H9 (cell line): ENCODE measurements around the gene EML5. TPM values are rescaled to one million over a fixed set of nuclear protein-coding genes. Genes with fewer than 3 reads are reported as not detected.

Source experiments
- DNase-seq: peaks from one replicate; pipeline ENCODE4 v3.0.0-alpha.2; 2017
- H2AFZ ChIP-seq: one replicate; pipeline ENCODE4 v1.6.1; 2013; ENCODE audit warnings: mild to moderate bottlenecking, low read length, control low read depth, moderate library complexity
- H2AK5ac ChIP-seq: 2 replicates; pipeline ENCODE4 v1.6.1; 2013; ENCODE audit warnings: low read length, control low read depth, mixed read lengths; ENCODE audit not compliant: insufficient read length
- H2BK120ac ChIP-seq: one replicate; pipeline ENCODE4 v1.6.1; 2013; ENCODE audit warnings: low read depth, mild to moderate bottlenecking, low read length, control low read depth, inconsistent platforms; ENCODE audit not compliant: poor library complexity, severe bottlenecking
- H2BK12ac ChIP-seq: 2 replicates; pipeline ENCODE4 v1.6.1; 2013; ENCODE audit warnings: low read length, control low read depth, mixed read lengths, low read depth; ENCODE audit not compliant: insufficient read length
- H2BK15ac ChIP-seq: 2 replicates; pipeline ENCODE4 v1.6.1; 2013; ENCODE audit warnings: low read depth, low read length, control low read depth
- H2BK20ac ChIP-seq: one replicate; pipeline ENCODE4 v1.6.1; 2013; ENCODE audit warnings: low read depth, mild to moderate bottlenecking, low read length, control low read depth, inconsistent platforms; ENCODE audit not compliant: poor library complexity, severe bottlenecking
- H2BK5ac ChIP-seq: 2 replicates; pipeline ENCODE4 v1.6.1; 2013; ENCODE audit warnings: low read length, control low read depth, mixed read lengths; ENCODE audit not compliant: insufficient read length
- H3K14ac ChIP-seq: 2 replicates; pipeline ENCODE4 v1.6.1; 2013; ENCODE audit warnings: low read length, control low read depth; ENCODE audit not compliant: insufficient read depth
- H3K18ac ChIP-seq: 2 replicates; pipeline ENCODE4 v1.6.1; 2013; ENCODE audit warnings: low read depth, mild to moderate bottlenecking, mixed read lengths, low read length, control low read depth; ENCODE audit not compliant: insufficient read length
- H3K23ac ChIP-seq: 2 replicates; pipeline ENCODE4 v1.6.1; 2013; ENCODE audit warnings: low read length, control low read depth, mixed read lengths, low read depth; ENCODE audit not compliant: insufficient read length
- H3K23me2 ChIP-seq: 2 replicates; pipeline ENCODE4 v1.6.1; 2013; ENCODE audit warnings: low read depth, mild to moderate bottlenecking, mixed read lengths, low read length, control low read depth; ENCODE audit not compliant: insufficient read length, poor library complexity, severe bottlenecking
- H3K27ac ChIP-seq: 2 replicates; pipeline ENCODE4 v1.5.1; 2013; ENCODE audit warnings: low read length, control low read depth, mixed read lengths, low read depth; ENCODE audit not compliant: insufficient read length
- H3K27me3 ChIP-seq: 2 replicates; pipeline ENCODE4 v1.6.1; 2013; ENCODE audit warnings: low read length, control low read depth, inconsistent platforms; ENCODE audit not compliant: insufficient read depth
- H3K4ac ChIP-seq: 2 replicates; pipeline ENCODE4 v1.6.1; 2013; ENCODE audit warnings: low read depth, mild to moderate bottlenecking, control low read depth, inconsistent platforms, low read length, moderate library complexity
- H3K4me1 ChIP-seq: 2 replicates; pipeline ENCODE4 v1.6.1; 2013; ENCODE audit warnings: low read length, control low read depth, inconsistent platforms; ENCODE audit not compliant: insufficient read depth
- H3K4me2 ChIP-seq: 2 replicates; pipeline ENCODE4 v1.6.1; 2013; ENCODE audit warnings: low read length, control low read depth, mixed read lengths; ENCODE audit not compliant: insufficient read length, insufficient read depth
- H3K56ac ChIP-seq: 2 replicates; pipeline ENCODE4 v1.6.1; 2013; ENCODE audit warnings: low read depth, mild to moderate bottlenecking, mixed read lengths, low read length, control low read depth; ENCODE audit not compliant: insufficient read length
- H3K79me1 ChIP-seq: 2 replicates; pipeline ENCODE4 v1.6.1; 2013; ENCODE audit warnings: low read depth, mild to moderate bottlenecking, moderate library complexity, low read length, control low read depth, inconsistent platforms; ENCODE audit not compliant: insufficient read depth, poor library complexity, severe bottlenecking
- H3K79me2 ChIP-seq: 2 replicates; pipeline ENCODE4 v1.6.1; 2013; ENCODE audit warnings: low read length, control low read depth, inconsistent platforms; ENCODE audit not compliant: insufficient read depth
- H3K9ac ChIP-seq: 2 replicates; pipeline ENCODE4 v1.6.1; 2013; ENCODE audit warnings: low read length, control low read depth, mixed read lengths; ENCODE audit not compliant: insufficient read length; ENCODE audit errors: extremely low read depth
- H3K9me3 ChIP-seq: one replicate; pipeline ENCODE4 v1.6.1; 2013; ENCODE audit warnings: low read depth, low read length, inconsistent platforms; ENCODE audit not compliant: control insufficient read depth
- H3T11ph ChIP-seq: one replicate; pipeline ENCODE4 v1.6.1; 2013; ENCODE audit warnings: mild to moderate bottlenecking, low read length, control low read depth, inconsistent platforms
- H4K20me1 ChIP-seq: one replicate; pipeline ENCODE4 v1.6.1; 2013; ENCODE audit not compliant: control insufficient read depth, insufficient read length, insufficient read depth
- H4K5ac ChIP-seq: 2 replicates; pipeline ENCODE4 v1.6.1; 2013; ENCODE audit warnings: low read depth, mild to moderate bottlenecking, mixed read lengths, low read length, control low read depth; ENCODE audit not compliant: insufficient read length
- H4K8ac ChIP-seq: replicated peaks from 2 replicates; pipeline ENCODE4 v1.6.1; 2013; ENCODE audit warnings: low read length, control low read depth, mixed read lengths, low read depth; ENCODE audit not compliant: insufficient read length
- H4K91ac ChIP-seq: 2 replicates; pipeline ENCODE4 v1.6.1; 2013; ENCODE audit warnings: low read depth, mild to moderate bottlenecking, moderate library complexity, mixed read lengths, low read length, control low read depth; ENCODE audit not compliant: insufficient read length
- H3K27ac Mint-ChIP-seq, 3 experiments: 2 replicates in 2 of 3; 3 replicates in 1 of 3; pipeline ENCODE4 v1.8.0; 2020 to 2021; ENCODE audit warnings: mixed read lengths in 3 of 3, mild to moderate bottlenecking in 1 of 3, moderate library complexity in 1 of 3
- H3K27me3 Mint-ChIP-seq: 2 replicates; pipeline ENCODE4 v1.8.0; 2021; ENCODE audit warnings: low read depth, mild to moderate bottlenecking, moderate library complexity, mixed read lengths
- H3K36me3 Mint-ChIP-seq, 3 experiments: 2 replicates in 2 of 3; 3 replicates in 1 of 3; pipeline ENCODE4 v1.8.0; 2020 to 2021; ENCODE audit warnings: low read depth in 3 of 3, mixed read lengths in 3 of 3; ENCODE audit not compliant: insufficient read depth in 1 of 3
- H3K4me1 Mint-ChIP-seq, 2 experiments: 2 replicates each; pipeline ENCODE4 v1.8.0; 2020; ENCODE audit warnings: mixed read lengths in 2 of 2
- H3K4me3 Mint-ChIP-seq, 2 experiments: 2 replicates in 1 of 2; 3 replicates in 1 of 2; pipeline ENCODE4 v1.8.0; 2020 to 2021; ENCODE audit warnings: mild to moderate bottlenecking in 2 of 2, mixed read lengths in 2 of 2, moderate library complexity in 1 of 2
- H3K9me3 Mint-ChIP-seq, 2 experiments: 2 replicates in 1 of 2; 3 replicates in 1 of 2; pipeline ENCODE4 v1.8.0; 2020; ENCODE audit warnings: mild to moderate bottlenecking in 2 of 2, mixed read lengths in 2 of 2, moderate library complexity in 1 of 2
- WGBS: extraction: QIAGEN DNeasy Blood & Tissue Kit; methylation state at CpG from one replicate; pipeline ENCODE4 v1.1.7; 2013; ENCODE audit warnings: missing lambda C conversion rate, low lambda C conversion rate, mixed read lengths; ENCODE audit not compliant: insufficient read length; ENCODE audit errors: extremely low coverage; 5-methylcytosine and 5-hydroxymethylcytosine counted together
- total RNA-seq: library from RNA; stranded (reverse); gene quantifications from 2 replicates; pipeline ENCODE4 v1.2.1, GENCODE V29; 2021
- TF ChIP-seq, protein P1 (sequence below): fragments of 200-600 bp; sonication (generic); conservative IDR thresholded peaks from 3 replicates; pipeline ENCODE4 v1.8.0; 2021; ENCODE audit warnings: antibody characterized with exemption, mild to moderate bottlenecking

Gene EML5
- total RNA-seq, 1 experiment from 2014 or later, result 0.81 TPM

DNA sequence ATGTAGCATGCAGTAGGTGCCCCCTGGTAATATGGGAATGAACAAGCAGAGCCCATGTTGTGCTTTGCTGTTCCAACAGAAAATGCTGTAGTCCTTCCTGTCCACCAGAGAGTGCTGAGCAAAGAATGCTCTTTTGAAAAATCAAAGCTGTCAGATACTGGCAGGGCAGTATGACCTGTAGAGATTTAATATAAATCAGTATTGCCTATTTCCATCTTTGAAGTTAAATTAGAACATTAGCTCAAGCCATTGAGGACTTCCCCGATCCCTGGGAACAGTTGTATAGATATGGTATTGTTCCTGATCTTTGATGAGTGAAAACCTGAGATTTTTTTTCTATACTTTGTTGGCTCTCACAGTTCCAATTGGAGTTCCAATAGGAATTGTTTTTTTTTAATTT is 44.7 kb upstream of the EML5 start:
- H2BK15ac ChIP-seq, result no peak overlapping the region
- no peak overlapping the region for H3T11ph ChIP-seq
- H3K27ac ChIP-seq, result no peak overlapping the region
- H3K4ac ChIP-seq, result no peak overlapping the region
- H2AK5ac ChIP-seq, result no peak overlapping the region
- H3K36me3 Mint-ChIP-seq, result no peaks in the 10 kb centered on the region; a peak in 2 of 7 replicates
- H3K56ac ChIP-seq, result no peak overlapping the region
- no peaks in the 10 kb centered on the region for H3K23me2 ChIP-seq
- H2BK12ac ChIP-seq, result no peak overlapping the region
- no peak overlapping the region for H3K18ac ChIP-seq
- no peak overlapping the region for H3K14ac ChIP-seq
- H4K20me1 ChIP-seq, result no peaks in the 10 kb centered on the region
- no peak overlapping the region for H3K27ac Mint-ChIP-seq
- no peaks in the 10 kb centered on the region for H3K27me3 Mint-ChIP-seq
- peaks cover 6 to 16% of the 10 kb centered on the region in 2 experiments; a peak in 2 of 4 replicates for H3K4me1 Mint-ChIP-seq
- DNase-seq, result no peak
- no peak overlapping the region for H2AFZ ChIP-seq
- no peak overlapping the region for H2BK120ac ChIP-seq
- WGBS, result no CpG with 5 or more reads among the region's 1 CpG
- no peaks in the 10 kb centered on the region for H3K79me2 ChIP-seq
- no peak overlapping the region for H4K5ac ChIP-seq
- H3K79me1 ChIP-seq, result no peaks in the 10 kb centered on the region
- no peaks in the 10 kb centered on the region for H3K27me3 ChIP-seq
- H4K91ac ChIP-seq, result no peak overlapping the region
- no peak overlapping the region for H3K9ac ChIP-seq
- no peak overlapping the region for H3K23ac ChIP-seq
- no peaks in the 10 kb centered on the region for H3K9me3 Mint-ChIP-seq
- H2BK20ac ChIP-seq, result no peak overlapping the region
- H3K4me3 Mint-ChIP-seq, result no peak overlapping the region
- no peak overlapping the region for H4K8ac ChIP-seq
- H3K4me2 ChIP-seq, result no peak overlapping the region
- TF ChIP-seq, protein P1, sequence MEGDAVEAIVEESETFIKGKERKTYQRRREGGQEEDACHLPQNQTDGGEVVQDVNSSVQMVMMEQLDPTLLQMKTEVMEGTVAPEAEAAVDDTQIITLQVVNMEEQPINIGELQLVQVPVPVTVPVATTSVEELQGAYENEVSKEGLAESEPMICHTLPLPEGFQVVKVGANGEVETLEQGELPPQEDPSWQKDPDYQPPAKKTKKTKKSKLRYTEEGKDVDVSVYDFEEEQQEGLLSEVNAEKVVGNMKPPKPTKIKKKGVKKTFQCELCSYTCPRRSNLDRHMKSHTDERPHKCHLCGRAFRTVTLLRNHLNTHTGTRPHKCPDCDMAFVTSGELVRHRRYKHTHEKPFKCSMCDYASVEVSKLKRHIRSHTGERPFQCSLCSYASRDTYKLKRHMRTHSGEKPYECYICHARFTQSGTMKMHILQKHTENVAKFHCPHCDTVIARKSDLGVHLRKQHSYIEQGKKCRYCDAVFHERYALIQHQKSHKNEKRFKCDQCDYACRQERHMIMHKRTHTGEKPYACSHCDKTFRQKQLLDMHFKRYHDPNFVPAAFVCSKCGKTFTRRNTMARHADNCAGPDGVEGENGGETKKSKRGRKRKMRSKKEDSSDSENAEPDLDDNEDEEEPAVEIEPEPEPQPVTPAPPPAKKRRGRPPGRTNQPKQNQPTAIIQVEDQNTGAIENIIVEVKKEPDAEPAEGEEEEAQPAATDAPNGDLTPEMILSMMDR, result no peak
- no peaks in the 10 kb centered on the region for H3K4me1 ChIP-seq
- no peak overlapping the region for H2BK5ac ChIP-seq
- no peaks in the 10 kb centered on the region for H3K9me3 ChIP-seq
